NCI-H226 (cell line): ENCODE results near the gene RTN3.

ENCODE experiments used
- DNase-seq: peaks from one replicate; pipeline ENCODE4 v3.0.0-alpha.2; 2015

Gene RTN3

DNA sequence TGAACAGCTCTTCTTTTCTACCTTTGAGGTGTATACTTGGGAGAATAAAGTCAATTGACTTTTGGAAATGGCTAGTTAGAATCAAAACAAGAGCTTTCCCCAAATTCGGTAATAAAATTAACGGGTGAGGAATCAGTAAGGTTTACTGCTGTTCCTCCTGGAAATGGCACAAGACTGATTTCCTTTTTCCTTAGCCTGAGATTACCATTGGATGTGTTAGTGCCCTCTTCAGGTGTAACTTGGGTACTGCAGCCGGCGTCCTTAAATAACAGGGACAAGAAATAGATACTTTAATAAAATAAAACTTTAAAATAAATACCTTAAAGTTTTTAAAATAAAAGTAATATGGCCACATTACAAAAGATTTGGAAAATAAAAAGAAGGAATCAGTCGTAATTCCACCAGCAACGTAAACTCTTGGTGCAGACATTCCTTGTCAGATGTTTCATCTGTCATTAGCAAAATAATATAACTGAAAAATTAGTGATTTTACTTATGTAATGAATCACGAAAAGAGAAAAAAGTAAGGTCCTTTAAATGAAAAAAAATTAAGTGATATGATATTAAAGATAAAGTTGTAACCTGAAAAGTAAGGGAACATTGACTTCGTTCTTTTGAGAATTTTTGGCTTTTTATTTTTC, 57.5 kb downstream of the RTN3 start:
- peak; percentile 43 for DNase-seq

- no peak for DNase-seq
Observed at GRCh38 chr11:63745304-63746170, 64.2 kb downstream of the RTN3 start.

GRCh38 chr11:63747011-63747410, 65.7 kb downstream of the RTN3 start:
- no peak for DNase-seq

- no peak for DNase-seq
Observed at GRCh38 chr11:63749624-63750023, 68.3 kb downstream of the RTN3 start.

- DNase-seq, result no peak
Observed at GRCh38 chr11:63756919-63757761, 75.8 kb downstream of the RTN3 start.

DNA sequence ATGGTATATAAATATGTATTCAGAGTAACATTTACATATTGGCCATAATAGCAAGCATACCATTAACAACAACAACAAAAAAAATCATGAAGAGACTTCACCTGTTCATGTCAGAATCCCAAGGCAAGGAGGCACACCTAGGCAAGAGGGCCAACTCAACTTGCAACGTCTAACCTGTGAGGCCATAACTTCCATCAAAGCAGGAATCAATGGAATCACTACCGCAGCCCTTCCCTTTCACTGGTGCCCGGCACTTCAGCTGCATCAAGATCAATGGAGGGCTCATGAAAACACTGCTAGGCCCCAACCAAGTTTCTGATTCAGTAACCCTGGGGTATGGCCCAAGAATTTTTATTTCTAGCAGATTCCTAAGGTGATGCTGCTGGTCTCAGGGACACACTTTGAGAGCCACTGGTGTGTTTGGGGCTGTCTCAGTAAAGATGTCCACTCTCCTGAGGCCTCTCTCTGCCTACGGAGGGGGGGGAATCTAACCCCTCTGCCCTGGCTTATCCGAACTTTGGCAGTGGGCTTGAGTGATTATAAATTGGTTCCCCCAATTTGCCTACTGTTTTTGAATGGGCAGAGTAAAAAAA, 79.3 kb downstream of the RTN3 start:
- no peak for DNase-seq

DNA sequence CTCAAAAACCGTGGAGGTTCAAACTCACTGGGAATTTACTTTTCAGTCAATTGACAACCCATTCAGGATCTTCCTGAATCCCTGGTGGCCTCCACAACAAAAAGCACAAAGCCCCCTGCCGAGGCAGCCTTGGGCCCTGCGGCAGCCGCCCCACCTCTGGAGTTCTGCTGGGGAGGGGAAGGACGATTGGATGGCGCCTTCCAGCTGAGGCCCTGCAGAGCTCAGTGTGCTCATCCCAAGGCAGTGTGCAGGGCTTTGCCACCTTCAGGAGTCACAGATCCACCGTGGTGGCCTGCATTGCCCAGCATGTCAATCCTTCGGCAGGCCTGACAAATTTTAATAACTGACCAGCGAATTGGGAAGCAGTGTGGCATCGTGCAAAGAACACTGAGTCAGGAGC, 79.9 kb downstream of the RTN3 start:
- DNase-seq, result no peak

DNA sequence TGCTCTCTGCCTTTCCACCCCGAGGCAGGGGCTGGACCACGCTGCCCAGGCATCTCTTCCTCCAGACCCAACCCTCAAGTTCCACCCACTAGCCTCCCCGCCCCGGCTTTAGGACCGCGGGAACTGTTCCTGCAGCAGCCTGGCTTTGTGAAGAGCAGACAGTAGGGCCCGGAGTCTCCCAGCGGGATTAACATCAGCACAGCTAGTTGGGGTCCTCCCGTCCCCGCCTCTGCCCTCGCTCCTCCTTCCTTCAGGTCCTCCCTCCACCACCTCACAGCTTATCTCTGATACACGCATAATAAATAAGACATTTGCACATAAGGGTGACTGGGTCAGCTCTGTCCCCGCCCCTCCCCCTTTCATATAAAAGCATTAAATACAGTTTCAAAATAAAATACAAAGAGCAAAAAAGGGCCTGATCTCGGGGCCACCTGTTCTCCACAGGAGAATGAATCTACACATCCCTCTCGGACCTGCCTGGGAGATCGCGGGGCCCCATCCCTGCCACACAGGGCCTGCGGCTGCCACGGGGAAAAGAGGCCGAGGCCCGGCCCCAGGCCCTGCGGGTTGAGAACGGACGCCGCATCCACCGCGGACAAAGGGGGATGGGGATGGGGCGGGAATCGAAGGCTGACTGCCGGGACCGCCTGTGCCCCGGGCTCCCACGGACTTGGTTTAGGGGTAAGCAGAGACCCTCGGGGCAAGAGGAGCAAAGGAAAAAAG, 80.8 kb downstream of the RTN3 start:
- no peak for DNase-seq

GRCh38 chr11:63762654-63763495, 81.6 kb downstream of the RTN3 start:
- no peak for DNase-seq

DNA sequence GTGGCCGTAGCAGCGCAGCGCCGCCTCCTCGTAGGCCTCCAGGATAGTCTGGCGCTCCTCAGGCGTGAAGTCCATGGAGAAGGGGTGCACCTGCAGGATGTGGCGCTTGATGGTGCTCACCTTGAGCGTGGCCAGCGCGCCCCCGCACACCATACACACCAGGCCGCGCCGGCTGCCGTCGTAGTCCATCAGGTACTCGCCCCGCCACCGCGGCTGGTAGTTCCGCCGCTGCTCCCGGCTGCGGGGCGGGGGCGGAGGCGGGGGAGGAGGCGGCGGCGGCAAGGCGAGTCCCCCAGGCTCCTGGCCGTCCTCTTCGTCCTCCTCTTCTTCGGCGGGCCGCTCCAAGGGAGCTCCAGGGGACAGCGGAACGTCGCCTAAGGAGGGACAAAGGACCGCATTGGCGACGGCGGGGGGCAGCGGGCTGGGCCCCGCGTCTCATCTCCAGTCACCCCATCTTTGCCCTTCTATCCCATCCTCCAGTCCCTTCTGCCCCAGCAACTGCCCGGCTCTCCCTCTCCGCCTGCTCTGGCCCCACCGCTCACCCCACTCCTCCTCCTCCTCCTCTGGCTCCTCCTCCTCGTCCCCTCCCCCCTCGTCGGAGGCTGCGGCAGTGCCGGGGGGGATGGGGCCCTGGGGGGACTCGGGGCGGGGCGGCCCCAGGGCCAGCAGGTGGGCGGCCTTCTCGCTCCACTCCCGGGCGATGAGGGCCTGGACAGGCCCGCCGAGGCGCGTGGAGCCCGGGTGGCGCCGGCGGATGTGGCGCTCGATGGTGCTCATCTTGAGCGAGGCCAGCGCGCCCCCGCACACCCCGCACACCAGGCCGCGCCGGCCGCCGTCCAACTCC, 82.4 kb downstream of the RTN3 start:
- no peak for DNase-seq

DNA sequence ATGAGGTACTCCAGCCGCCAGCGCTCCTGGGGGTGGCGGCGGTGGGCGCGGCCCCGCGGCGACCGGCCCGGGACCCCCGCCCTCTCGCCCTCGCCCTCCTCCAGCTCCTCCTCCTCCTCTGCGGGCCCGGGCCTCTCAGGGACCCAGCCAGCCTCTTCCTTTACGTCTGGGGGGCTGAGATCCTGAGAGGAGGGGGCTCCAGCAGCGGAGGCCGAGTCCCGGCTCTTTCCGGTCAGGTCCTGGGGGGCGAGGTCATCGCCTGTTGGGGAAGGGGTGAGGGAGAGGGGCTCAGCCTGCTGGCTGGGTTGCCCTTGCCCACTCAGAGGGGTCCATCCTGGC, 83.0 kb downstream of the RTN3 start:
- no peak for DNase-seq

DNA sequence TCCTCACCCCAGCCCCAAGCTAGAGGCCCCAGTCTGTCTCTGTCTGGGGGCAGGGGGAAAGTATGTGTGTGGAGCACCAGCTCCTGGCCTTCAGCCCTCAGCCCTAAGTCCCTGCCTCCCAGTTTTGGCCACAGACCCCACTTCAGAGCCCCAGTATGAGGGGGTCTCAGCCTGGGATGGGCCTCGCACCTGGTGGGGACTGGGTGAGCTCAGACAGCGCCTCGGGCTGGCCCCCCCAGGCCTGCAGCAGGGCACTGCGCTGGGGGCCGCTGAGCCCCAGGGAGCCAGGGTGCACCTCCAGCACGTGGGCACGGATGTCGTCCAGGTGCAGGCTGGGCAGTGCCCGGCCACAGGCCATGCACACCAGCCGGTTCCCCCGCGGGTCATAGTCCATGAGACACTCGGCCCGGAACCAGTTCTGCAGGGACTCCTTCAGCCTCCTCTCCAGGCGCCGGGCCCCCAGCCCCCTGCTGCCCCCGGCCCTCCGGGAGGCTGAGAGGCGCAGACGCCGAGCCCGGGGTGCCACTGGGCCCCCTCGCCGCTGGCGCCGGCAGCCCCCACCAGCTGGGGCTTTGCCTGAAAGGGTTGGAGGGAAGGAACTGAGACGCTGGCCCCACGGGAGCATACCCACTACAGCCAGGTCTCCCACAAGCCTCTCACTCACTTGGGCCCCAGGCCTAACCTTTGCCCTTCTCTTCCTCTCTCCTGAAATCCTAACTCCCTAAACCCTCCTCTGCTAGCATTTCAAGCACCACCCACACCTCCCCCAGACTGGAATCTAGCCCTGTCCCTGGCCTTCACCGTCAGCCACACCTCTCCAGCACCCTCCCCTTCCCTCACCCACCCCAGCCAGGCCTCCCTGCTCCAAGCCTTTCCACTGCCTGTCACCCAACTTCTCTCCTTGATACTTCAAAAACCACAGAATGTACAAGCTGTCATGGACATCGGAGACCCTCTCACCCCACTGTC, 83.7 kb downstream of the RTN3 start:
- peak; percentile 62 for DNase-seq

GRCh38 chr11:63765688-63766241, 84.5 kb downstream of the RTN3 start:
- no peak for DNase-seq

DNA sequence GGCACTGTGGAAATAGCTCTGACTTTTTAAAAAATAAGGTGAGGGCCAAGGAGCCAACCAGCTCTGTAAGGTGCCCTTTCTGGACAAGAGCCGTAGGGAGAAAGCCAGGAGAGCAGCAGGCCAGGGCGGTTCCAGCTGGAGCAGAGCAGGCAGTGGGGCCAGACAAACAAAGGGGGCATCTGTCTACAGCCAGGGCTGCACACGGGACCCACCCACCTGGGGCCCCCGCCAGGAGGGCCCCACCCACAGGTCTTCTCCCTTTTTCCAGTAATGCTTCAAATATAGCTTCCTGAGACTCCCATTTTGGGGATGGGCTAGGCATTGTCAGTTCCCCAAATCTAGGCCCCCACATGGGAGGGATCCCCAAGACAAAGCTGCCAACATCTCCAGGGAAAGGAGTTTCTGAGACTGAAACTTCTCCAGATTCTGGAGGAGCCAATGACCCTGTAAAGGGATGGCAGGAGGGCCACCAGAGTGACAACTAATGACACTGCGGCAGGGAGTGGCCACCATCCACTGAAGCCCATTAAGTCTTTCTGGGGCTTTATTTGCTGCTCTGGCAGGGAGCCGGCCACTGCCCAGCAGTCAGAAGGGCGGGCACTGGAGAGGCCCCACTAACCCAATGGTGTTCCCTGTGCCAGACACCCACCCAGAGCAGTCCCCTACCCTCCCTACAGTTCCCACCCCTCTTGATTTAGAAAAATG, 85.4 kb downstream of the RTN3 start:
- DNase-seq, result no peak

GRCh38 chr11:63767267-63767564, 85.9 kb downstream of the RTN3 start:
- no peak for DNase-seq

GRCh38 chr11:63767565-63768236, 86.4 kb downstream of the RTN3 start:
- peak; percentile 63 for DNase-seq

DNA sequence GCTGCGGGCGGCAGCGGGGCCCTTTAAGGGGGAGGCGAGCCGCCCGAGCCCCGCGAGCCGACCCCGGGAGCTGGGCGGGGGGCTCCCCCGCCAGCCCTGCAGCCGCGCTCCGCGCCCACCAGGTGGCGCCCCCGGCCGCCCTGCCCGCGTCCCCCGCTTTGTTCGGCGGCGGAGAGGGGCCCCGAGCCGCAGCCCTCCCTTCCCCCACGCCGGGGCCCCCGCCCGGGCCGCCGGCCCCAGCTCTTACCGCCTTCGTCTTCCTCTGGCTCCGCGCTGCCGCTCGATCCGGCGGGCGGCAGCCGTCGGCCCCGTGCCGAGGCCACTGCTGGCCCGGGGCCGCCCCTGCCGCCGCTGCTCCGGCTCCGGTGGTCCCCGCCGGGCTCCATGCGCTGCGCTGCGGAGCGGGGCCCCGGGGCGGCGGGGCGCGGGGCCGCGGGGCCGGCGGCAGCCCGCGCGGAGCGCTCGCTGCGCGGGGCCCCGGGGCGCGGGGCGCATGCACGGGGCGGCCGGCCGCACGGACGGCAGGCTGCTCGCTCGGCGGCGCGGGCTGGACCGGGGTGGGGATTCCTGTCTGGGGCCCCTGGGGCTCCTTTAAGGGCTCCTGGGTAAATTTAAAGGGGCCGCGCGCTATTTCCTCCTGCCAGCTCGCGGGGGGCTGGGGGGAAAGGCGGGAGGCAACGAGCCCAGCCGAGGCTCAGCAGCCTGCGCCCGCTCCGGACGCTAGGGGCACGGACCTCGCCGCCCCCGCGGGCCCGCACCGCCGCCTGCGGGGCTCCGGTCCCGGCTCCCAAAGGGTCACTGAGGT, 87.1 kb downstream of the RTN3 start, which contains the start of gene ZFTA:
Gene ZFTA, minus strand, starts transcription at position 539 of the 805 bp plus-strand sequence. Its CDS starts 153 bp downstream, at position 386.
- peak; percentile 39 for DNase-seq
